Activated CD8-positive, alpha-beta memory T cell treated with anti-CD3 and anti-CD28 coated beads, Interleukin-2, amount 10 ng/mL, durations not matched to agents 7 days and 5 days (primary cell): ENCODE results near the gene G6PC2. TPM values are rescaled to one million over a fixed set of nuclear protein-coding genes. Genes with fewer than 3 reads are reported as not detected.
"Not testable (repeated sequence)": the region's sequence is repeated elsewhere in the genome, so short reads cannot be mapped to it uniquely, and the experiment has no call there.

Source experiments
- ATAC-seq: fragments of 150-1000 bp; cut with Tn5 transposase; one replicate; pipeline ENCODE4 v1.10.0; 2021; ENCODE audit warnings: moderate library complexity
- CTCF ChIA-PET: fragments of 350-600 bp; sonication (Branson Sonifier 250); formaldehyde crosslinking; loops from one replicate; lab custom pipeline; 2021; ENCODE audit warnings: antibody characterized with exemption; lab: Charles Lee
- DNase-seq: peaks from one replicate; pipeline ENCODE4 v3.0.0-alpha.2; 2020
- H3K27ac Mint-ChIP-seq: one replicate; pipeline ENCODE4 v1.8.0; 2021; ENCODE audit warnings: mild to moderate bottlenecking, mixed read lengths
- H3K27me3 Mint-ChIP-seq: one replicate; pipeline ENCODE4 v1.8.0; 2021; ENCODE audit warnings: mixed read lengths
- H3K36me3 Mint-ChIP-seq: one replicate; pipeline ENCODE4 v1.8.0; 2021; ENCODE audit warnings: mild to moderate bottlenecking, mixed read lengths
- H3K4me1 Mint-ChIP-seq: one replicate; pipeline ENCODE4 v1.8.0; 2021; ENCODE audit warnings: mixed read lengths
- H3K4me3 Mint-ChIP-seq: one replicate; pipeline ENCODE4 v1.8.0; 2021; ENCODE audit warnings: mild to moderate bottlenecking, moderate library complexity, mixed read lengths
- H3K9me3 Mint-ChIP-seq: one replicate; pipeline ENCODE4 v1.8.0; 2022; ENCODE audit warnings: low read depth, mixed read lengths
- total RNA-seq, 2 experiments: library from RNA; stranded (reverse); gene quantifications; one replicate each; pipeline ENCODE4 v1.2.3, GENCODE V29; 2021

The G6PC2 gene, protein sequence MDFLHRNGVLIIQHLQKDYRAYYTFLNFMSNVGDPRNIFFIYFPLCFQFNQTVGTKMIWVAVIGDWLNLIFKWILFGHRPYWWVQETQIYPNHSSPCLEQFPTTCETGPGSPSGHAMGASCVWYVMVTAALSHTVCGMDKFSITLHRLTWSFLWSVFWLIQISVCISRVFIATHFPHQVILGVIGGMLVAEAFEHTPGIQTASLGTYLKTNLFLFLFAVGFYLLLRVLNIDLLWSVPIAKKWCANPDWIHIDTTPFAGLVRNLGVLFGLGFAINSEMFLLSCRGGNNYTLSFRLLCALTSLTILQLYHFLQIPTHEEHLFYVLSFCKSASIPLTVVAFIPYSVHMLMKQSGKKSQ
- total RNA-seq = not detected

DNA sequence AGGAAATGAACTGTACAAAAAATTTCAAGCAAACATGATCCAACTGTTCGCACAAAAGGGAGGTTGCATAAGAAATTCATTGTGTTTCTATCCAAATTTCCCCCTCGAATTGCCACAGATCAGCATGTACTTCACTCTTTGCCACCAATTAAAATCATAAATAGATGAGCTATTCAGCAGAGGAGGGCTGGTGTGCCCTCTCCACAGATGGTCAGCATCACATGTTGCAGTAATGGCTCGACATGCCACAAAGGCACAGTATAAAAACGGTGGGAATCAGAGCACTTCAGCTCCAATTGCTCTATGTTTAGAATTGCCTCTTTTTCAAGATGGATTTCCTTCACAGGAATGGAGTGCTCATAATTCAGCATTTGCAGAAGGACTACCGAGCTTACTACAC lies at the start of gene G6PC2:
TSS of gene G6PC2 (plus strand) at position 289 of the 400 bp plus-strand sequence. CDS start at position 330, 41 bp downstream.
- Mint-ChIP-seq H3K27ac (no peak within 1 kb of the TSS), H3K9me3 (no peaks in the 10 kb centered on the region), H3K4me3 (no peak within 1 kb of the TSS), H3K36me3 (no peaks in the 10 kb centered on the region), H3K27me3 (peaks cover 49% of the 10 kb centered on the region), H3K4me1 (no peaks in the 10 kb centered on the region)
- DNase-seq (no peak), ATAC-seq (no peak)
- CTCF ChIA-PET = no interaction called here

DNA sequence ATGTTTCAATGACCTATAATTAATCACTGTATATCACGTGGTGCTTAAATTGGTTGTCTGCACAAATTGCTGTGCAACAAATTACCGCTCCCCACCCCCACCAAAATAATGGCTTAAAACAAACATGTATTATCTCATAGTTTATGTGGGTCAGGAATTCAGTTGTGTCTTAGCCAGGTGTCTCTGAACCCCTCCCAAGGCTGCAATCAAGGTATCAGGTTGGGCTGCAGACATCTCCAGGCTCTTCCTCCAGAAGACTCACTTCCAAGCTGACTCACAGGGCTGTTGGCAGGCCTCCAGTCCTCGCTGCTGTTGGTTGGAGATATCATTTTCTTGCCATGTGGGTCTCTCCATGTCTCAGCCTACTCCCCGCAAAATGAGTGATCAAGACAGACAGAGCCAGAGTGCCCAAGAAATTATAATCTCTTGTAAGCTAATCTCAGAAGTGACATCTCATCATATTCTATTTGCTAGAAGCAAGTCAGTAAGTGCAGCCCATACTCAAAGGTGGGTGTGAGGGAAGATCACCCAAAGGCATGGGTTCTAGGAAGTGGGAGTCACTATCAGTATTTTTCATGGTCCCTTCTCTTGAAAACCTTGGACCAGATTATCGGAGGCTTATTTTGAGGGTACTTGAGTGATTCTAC lies 49.3 kb upstream of the G6PC2 start:
- Mint-ChIP-seq H3K27ac (no peak overlapping the region), H3K36me3 (peaks cover 41% of the 10 kb centered on the region), H3K9me3 (no peaks in the 10 kb centered on the region), H3K4me1 (no peaks in the 10 kb centered on the region), H3K27me3 (no peaks in the 10 kb centered on the region), H3K4me3 (no peak overlapping the region)
- CTCF ChIA-PET = no interaction called here
- no peak for ATAC-seq
- DNase-seq = no peak

DNA sequence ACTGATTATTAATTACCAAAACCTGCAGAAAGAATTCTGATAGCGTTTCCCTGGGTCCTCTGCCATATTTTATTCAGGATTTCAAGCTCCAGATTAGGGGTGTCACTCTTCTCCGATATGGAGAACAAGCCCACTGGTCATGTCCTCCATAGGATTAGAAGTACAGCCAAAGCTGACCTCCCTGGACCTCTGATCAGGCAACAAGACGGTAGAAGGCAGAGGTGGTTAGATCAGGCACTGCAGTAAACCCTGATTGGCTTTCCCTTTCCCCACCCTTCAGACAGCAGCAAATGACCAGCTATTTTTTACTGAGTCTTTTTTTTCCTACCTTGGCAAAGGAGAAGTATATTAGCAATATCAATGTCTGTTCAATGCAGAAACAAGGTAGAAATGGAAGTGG lies 48.6 kb upstream of the G6PC2 start:
- Mint-ChIP-seq H3K36me3 (peaks cover 45% of the 10 kb centered on the region), H3K27me3 (no peaks in the 10 kb centered on the region), H3K4me3 (no peak overlapping the region), H3K27ac (no peak overlapping the region), H3K4me1 (no peaks in the 10 kb centered on the region), H3K9me3 (no peaks in the 10 kb centered on the region)
- no peak for ATAC-seq
- CTCF ChIA-PET = no interaction called here
- DNase-seq = no peak

DNA sequence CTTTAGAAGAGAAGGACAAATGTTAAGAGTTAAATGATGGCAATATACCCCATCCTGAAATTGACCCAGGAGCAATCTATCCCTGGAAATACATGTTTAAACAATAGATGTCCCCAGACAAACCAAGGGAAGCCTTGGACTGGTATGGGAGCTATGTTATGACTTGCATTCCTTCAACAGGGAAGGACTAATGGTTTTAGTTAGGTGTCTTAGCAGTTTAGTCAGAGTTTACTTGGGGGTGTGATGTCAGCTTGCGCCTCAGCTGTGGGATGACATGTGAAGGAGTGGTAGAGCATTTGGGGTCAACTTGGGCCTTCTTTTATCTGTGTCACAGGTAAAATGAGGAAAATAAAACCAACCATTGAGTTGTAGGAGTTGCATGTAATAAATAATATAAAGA lies 47.6 kb upstream of the G6PC2 start:
- Mint-ChIP-seq H3K9me3 (no peaks in the 10 kb centered on the region), H3K4me3 (no peak overlapping the region), H3K36me3 (peaks cover 45% of the 10 kb centered on the region), H3K4me1 (no peaks in the 10 kb centered on the region), H3K27ac (no peak overlapping the region), H3K27me3 (no peaks in the 10 kb centered on the region)
- ATAC-seq (no peak), DNase-seq (no peak)
- CTCF ChIA-PET = no interaction called here

DNA sequence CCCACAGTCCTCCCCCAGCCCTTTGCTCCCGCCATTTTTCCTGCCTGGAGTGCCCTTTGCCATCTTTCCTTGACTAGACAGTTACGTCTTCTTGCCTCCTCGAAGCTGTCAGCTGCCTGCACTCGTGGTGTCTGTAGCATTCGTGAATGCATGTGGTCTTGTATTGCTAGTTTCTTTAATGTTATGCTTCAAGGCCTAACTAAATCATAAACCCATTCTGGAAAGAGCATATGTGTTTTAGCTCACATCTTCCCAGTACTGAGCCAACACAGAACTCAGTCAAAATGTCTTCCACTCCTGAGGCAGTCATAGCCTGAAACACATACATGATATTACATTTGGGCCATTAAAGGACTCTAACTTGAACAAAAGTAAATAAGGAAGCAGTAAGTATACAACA lies 46.4 kb upstream of the G6PC2 start:
- no peak overlapping the region for H3K27ac Mint-ChIP-seq
- H3K9me3 Mint-ChIP-seq = no peaks in the 10 kb centered on the region
- CTCF ChIA-PET = no interaction called here

DNA sequence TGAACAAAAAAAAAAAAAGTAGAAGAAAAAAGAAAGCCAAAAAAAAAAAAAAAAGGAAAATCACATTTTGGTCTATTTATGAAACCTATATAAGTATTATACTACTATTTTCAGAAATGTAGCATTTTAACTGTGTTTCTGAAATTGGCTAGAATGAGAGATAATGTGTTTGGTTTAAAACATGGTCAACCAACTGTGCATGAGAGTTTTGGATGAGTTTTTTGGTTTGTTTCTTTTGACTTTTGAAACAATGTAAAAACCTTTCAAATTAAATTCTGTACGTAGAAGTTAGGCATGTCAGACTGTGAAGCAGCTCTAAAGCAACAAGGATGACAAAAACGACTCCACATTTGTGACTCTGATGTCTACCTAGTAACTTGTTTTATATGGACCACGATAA lies 45.5 kb upstream of the G6PC2 start:
- Mint-ChIP-seq H3K27me3 (no peaks in the 10 kb centered on the region), H3K36me3 (peaks cover 52% of the 10 kb centered on the region), H3K9me3 (no peaks in the 10 kb centered on the region), H3K4me3 (no peak overlapping the region), H3K4me1 (no peaks in the 10 kb centered on the region), H3K27ac (no peak overlapping the region)
- CTCF ChIA-PET = interaction anchor here (1.0 kb wide), 1 partner anchor 1927 kb away, joined by 3 read pairs; no protein-coding TSS in a partner anchor
- DNase-seq (no peak), ATAC-seq (no peak)

More for the DNA sequence above, 46.4 kb upstream of the G6PC2 start:
- DNase-seq (no peak), ATAC-seq (no peak)
- H3K4me1 Mint-ChIP-seq = no peaks in the 10 kb centered on the region
- H3K4me3 Mint-ChIP-seq = no peak overlapping the region
- H3K36me3 Mint-ChIP-seq = peaks cover 52% of the 10 kb centered on the region
- H3K27me3 Mint-ChIP-seq = no peaks in the 10 kb centered on the region

DNA sequence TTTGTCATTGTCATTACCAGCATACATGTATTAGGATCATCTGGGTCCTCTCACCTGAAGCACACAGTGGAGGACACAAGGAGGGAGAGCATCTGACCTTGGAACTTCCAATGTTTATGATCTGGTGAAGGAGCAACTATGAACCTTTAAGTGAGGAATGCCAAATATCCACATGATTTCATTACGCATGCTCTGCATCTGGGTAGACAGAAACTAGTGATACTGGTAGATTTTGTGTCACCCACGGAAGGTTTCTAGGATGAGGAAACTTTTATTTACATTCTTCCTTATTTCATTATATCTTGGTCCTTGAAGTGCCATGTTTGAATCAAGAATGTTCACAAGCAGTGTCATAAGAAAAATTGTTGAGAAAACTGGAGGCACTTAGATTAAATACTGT lies 42.9 kb upstream of the G6PC2 start:
- Mint-ChIP-seq H3K27me3 (no peaks in the 10 kb centered on the region), H3K36me3 (peaks cover 49% of the 10 kb centered on the region), H3K27ac (no peak overlapping the region), H3K4me3 (no peak overlapping the region), H3K9me3 (no peaks in the 10 kb centered on the region), H3K4me1 (no peaks in the 10 kb centered on the region)
- DNase-seq (no peak), ATAC-seq (no peak)
- CTCF ChIA-PET = no interaction called here

DNA sequence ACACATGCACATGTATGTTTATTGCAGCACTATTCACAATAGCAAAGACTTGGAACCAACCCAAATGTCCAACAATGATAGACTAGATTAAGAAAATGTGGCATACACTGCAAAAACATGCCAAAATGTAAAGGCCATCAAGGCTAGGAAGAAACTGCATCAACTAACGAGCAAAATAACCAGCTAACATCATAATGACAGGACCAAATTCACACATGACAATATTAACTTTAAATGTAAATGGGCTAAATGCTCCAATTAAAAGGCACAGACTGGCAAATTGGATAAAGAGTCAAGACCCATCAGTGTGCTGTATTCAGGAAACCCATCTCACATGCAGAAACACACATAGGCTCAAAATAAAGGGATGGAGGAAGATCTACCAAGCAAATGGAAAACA lies 33.9 kb upstream of the G6PC2 start:
- CTCF ChIA-PET, H3K4me1 Mint-ChIP-seq, H3K4me3 Mint-ChIP-seq, H3K9me3 Mint-ChIP-seq, ATAC-seq, H3K27ac Mint-ChIP-seq, DNase-seq, H3K27me3 Mint-ChIP-seq: not testable (repeated sequence)
- H3K36me3 Mint-ChIP-seq = peaks cover 66% of the 10 kb centered on the region

DNA sequence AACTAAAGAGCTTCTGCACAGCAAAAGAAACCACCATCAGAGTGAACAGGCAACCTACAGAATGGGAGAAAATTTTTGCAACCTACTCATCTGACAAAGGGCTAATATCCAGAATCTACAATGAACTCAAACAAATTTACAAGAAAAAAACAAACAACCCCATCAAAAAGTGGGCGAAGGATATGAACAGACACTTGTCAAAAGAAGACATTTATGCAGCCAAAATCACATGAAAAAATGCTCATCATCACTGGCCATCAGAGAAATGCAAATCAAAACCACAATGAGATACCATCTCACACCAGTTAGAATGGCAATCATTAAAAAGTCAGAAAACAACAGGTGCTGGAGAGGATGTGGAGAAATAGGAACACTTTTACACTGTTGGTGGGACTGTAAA lies 30.7 kb upstream of the G6PC2 start:
- ATAC-seq, CTCF ChIA-PET, H3K27ac Mint-ChIP-seq, H3K4me3 Mint-ChIP-seq, H3K4me1 Mint-ChIP-seq, H3K9me3 Mint-ChIP-seq, H3K27me3 Mint-ChIP-seq, DNase-seq: not testable (repeated sequence)
- peaks cover 69% of the 10 kb centered on the region for H3K36me3 Mint-ChIP-seq

DNA sequence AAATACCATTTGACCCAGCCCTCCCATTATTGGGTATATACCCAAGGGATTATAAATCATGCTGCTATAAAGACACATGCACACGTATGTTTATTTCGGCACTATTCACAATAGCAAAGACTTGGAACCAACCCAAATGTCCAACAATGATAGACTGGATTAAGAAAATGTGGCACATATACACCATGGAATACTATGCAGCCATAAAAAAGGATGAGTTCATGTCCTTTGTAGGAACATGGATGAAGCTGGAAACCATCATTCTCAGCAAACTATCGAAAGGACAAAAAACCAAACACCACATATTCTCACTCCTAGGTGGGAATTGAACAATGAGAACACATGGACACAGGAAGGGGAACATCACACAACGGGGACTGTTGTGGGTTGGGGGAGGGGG lies 30.3 kb upstream of the G6PC2 start:
- H3K4me3 Mint-ChIP-seq, DNase-seq, CTCF ChIA-PET, H3K4me1 Mint-ChIP-seq, H3K27ac Mint-ChIP-seq, H3K27me3 Mint-ChIP-seq, H3K9me3 Mint-ChIP-seq, ATAC-seq: not testable (repeated sequence)
- H3K36me3 Mint-ChIP-seq = peaks cover 69% of the 10 kb centered on the region

DNA sequence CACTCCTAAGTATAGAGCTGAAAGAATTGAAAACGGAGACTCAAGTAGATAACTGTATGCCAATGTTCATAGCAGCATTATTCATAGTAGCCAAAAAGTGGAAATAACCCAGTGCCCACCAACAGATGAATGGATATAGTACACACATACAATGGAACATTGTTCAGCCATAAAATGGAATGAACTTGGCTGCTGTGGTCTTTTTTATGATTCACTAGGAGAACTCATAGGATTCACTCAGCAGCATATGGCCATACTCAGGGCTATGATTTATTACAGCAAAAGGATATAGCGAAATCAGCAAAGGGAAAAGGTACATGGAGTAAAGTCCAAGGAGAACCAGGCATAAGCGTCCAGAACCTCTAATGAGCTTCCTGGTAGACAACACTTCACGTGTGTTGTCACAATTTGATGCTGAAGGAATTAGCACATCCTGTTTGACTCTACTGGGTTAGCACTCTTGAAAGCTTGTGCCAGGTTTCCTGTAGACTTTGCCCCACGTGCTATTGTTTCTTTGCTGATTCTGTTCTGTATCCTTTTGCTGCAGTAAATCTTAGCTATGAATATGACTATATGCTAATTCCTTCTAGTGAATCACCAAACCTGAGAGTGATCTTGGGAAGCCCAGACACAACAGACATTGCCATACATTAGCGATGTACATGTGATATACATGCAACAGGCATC lies 26.6 kb upstream of the G6PC2 start:
- CTCF ChIA-PET = no interaction called here
- DNase-seq (no peak), ATAC-seq (no peak)
- Mint-ChIP-seq H3K4me1 (peaks cover 2% of the 10 kb centered on the region), H3K27ac (no peak overlapping the region), H3K27me3 (no peaks in the 10 kb centered on the region), H3K9me3 (no peaks in the 10 kb centered on the region), H3K4me3 (no peak overlapping the region), H3K36me3 (peaks cover 57% of the 10 kb centered on the region)

DNA sequence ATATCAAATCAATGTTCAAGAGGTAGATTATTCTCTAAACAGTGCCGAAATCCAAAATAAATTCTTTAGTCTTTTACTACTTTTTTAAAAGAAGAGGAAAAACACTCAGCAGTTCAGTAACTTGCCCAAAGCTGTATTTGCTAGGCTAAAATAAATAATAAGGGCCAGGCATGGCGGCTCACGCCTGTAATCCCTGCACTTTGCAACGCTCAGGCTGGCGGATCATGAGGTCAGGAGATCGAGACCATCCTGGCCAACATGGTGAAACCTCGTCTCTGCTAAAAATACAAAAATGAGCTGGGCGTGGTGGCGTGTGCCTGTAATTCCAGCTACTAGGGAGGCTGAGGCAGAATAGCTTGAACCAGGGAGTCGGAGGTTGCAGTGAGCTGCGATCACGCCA lies 18.9 kb upstream of the G6PC2 start:
- H3K27ac Mint-ChIP-seq, H3K4me3 Mint-ChIP-seq, H3K9me3 Mint-ChIP-seq, H3K27me3 Mint-ChIP-seq, ATAC-seq, DNase-seq: not testable (repeated sequence)
- CTCF ChIA-PET = interaction anchor here (0.7 kb wide), 1 partner anchor 1979 kb away, joined by 3 read pairs; no protein-coding TSS in a partner anchor
- Mint-ChIP-seq H3K36me3 (peaks cover 37% of the 10 kb centered on the region), H3K4me1 (peaks cover 22% of the 10 kb centered on the region)

DNA sequence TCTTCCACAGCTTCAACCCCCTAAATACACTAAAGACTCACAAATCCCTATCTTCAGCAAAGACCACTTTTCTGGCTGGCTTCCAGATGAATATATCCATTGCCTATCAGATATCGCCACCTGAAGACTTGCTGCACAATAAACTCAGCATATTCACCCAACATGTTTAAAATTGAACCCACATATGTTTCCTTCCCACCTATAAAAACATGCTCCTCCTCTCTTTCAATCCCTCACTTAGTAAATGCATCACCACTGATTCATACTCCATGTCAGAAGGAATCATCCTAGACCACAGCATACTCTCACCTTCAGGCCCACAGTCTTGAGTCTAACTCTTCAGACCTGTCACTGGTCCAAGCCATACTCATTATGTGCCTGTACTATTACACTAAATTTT lies 16.1 kb upstream of the G6PC2 start:
- peaks cover 42% of the 10 kb centered on the region for H3K36me3 Mint-ChIP-seq
- peaks cover 32% of the 10 kb centered on the region for H3K4me1 Mint-ChIP-seq
- CTCF ChIA-PET = no interaction called here
- ATAC-seq (peak; percentile 44), DNase-seq (no peak)
- H3K27ac Mint-ChIP-seq = no peak overlapping the region
- H3K27me3 Mint-ChIP-seq = no peaks in the 10 kb centered on the region
- no peak overlapping the region for H3K4me3 Mint-ChIP-seq
- no peaks in the 10 kb centered on the region for H3K9me3 Mint-ChIP-seq
